ENCODE data around the gene CREB5.

Gene CREB5

GRCh38 chr7:28619256-28619655 is 206.9 kb downstream of the CREB5 start:
- no peak for ATAC-seq
- TF ChIP-seq, protein P1, sequence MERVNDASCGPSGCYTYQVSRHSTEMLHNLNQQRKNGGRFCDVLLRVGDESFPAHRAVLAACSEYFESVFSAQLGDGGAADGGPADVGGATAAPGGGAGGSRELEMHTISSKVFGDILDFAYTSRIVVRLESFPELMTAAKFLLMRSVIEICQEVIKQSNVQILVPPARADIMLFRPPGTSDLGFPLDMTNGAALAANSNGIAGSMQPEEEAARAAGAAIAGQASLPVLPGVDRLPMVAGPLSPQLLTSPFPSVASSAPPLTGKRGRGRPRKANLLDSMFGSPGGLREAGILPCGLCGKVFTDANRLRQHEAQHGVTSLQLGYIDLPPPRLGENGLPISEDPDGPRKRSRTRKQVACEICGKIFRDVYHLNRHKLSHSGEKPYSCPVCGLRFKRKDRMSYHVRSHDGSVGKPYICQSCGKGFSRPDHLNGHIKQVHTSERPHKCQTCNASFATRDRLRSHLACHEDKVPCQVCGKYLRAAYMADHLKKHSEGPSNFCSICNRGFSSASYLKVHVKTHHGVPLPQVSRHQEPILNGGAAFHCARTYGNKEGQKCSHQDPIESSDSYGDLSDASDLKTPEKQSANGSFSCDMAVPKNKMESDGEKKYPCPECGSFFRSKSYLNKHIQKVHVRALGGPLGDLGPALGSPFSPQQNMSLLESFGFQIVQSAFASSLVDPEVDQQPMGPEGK (CRISPR knock-in tag; IDR thresholded peaks at IDR 0.05; ENCODE audit: borderline replicate concordance): no peak
- TF ChIP-seq GLIS3 (CRISPR knock-in tag; IDR thresholded peaks at IDR 0.05) (no peak), ARNTL (CRISPR knock-in tag; IDR thresholded peaks at IDR 0.05; ENCODE audit: borderline replicate concordance, low read depth) (no peak), CSRNP3 (CRISPR knock-in tag; IDR thresholded peaks at IDR 0.05) (no peak)

DNA sequence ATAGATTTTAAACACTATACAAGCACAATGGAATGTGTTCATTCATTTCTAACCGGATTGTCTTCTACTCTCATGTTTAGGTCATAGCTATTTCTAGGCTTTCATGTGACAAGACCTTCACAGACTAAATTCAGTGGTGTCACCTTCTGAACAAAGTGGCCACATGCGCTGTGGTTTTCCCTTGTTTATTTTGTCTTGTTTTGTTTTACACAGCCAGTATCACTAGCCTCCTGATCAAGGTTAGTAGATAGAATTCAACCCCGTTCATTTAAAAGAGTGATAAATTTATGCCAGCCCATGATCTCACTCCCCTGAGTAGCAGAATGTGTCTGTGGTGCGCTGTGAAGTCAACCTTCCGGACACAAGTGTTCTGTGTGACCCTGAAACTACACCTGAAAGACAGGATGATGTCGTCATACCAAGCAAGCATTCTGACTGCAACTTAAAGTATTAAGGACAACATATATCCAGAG is 209.1 kb downstream of the CREB5 start:
- TF ChIP-seq CSDC2 (CRISPR knock-in tag; IDR thresholded peaks at IDR 0.05): no peak
- no peak for TF ChIP-seq ISL1 (CRISPR knock-in tag; IDR thresholded peaks at IDR 0.05)
- no peak for TF ChIP-seq ZNF8 (CRISPR knock-in tag; IDR thresholded peaks at IDR 0.05)
- no peak for TF ChIP-seq ZNF565 (CRISPR knock-in tag; conservative IDR thresholded peaks at IDR 0.05; ENCODE audit: low read depth)
- no peak for TF ChIP-seq GLIS3 (CRISPR knock-in tag; IDR thresholded peaks at IDR 0.05)
- TF ChIP-seq PPARA (CRISPR knock-in tag; IDR thresholded peaks at IDR 0.05; ENCODE audit: borderline replicate concordance): no peak
- no peak for TF ChIP-seq ZNF70 (CRISPR knock-in tag; IDR thresholded peaks at IDR 0.05)
- TF ChIP-seq SNAI2 (CRISPR knock-in tag; IDR thresholded peaks at IDR 0.05): no peak
- no peak for ATAC-seq

- TF ChIP-seq, protein P1 (CRISPR knock-in tag; IDR thresholded peaks at IDR 0.05; ENCODE audit: borderline replicate concordance): no peak
- no peak for TF ChIP-seq ARNTL (CRISPR knock-in tag; IDR thresholded peaks at IDR 0.05; ENCODE audit: borderline replicate concordance, low read depth)
- TF ChIP-seq CSRNP3 (CRISPR knock-in tag; IDR thresholded peaks at IDR 0.05): no peak
- TF ChIP-seq TCF4 (CRISPR knock-in tag; IDR thresholded peaks at IDR 0.05; ENCODE audit: borderline replicate concordance): no peak
- TF ChIP-seq ISL1 (CRISPR knock-in tag; IDR thresholded peaks at IDR 0.05): peak; percentile 53; the same call in 1 of the 2 replicates
- TF ChIP-seq CREB5 (CRISPR knock-in tag; IDR thresholded peaks at IDR 0.05; ENCODE audit: low read depth): no peak
- TF ChIP-seq TOX (CRISPR knock-in tag; IDR thresholded peaks at IDR 0.05; ENCODE audit: borderline replicate concordance): no peak
- TF ChIP-seq ZNF8 (CRISPR knock-in tag; IDR thresholded peaks at IDR 0.05): no peak
- peak; percentile 73 for ATAC-seq
These were observed 210.9 kb downstream of the CREB5 start for GRCh38 chr7:28623105-28623730.

- ATAC-seq: 0 out of 3 replicates have a peak, but pooled peaks have one; percentile 17
- TF ChIP-seq ESRRG (CRISPR knock-in tag; IDR thresholded peaks at IDR 0.05) (no peak), ARNTL (CRISPR knock-in tag; IDR thresholded peaks at IDR 0.05; ENCODE audit: borderline replicate concordance, low read depth) (no peak), PPARA (CRISPR knock-in tag; IDR thresholded peaks at IDR 0.05; ENCODE audit: borderline replicate concordance) (no peak), ZC3H10 (CRISPR knock-in tag; IDR thresholded peaks at IDR 0.05) (no peak)
- TF ChIP-seq, protein P1 (CRISPR knock-in tag; IDR thresholded peaks at IDR 0.05; ENCODE audit: borderline replicate concordance): no peak
These were observed 211.5 kb downstream of the CREB5 start for GRCh38 chr7:28623863-28624262.

Measured in SK-N-SH treated with all-trans-retinoic acid at 6 μM for 48 hours (cell line).